Loucy (cell line): ENCODE results near the gene PERCC1.

ENCODE experiments used
- H2AFZ ChIP-seq: fragments of 200-600 bp; sonication (generic); 2 replicates; pipeline ENCODE4 v1.6.0; 2016; ENCODE audit warnings: antibody characterized with exemption, mild to moderate bottlenecking, low read length, moderate library complexity
- H3F3A ChIP-seq: fragments of 200-600 bp; 2 replicates; pipeline ENCODE4 v1.6.0; 2016; ENCODE audit warnings: antibody characterized with exemption, low read depth, mild to moderate bottlenecking
- H3K27me3 ChIP-seq: fragments of 200-600 bp; sonication (generic); 2 replicates; pipeline ENCODE4 v1.6.1; 2014; ENCODE audit warnings: low read length, mild to moderate bottlenecking; ENCODE audit not compliant: insufficient read depth, poor library complexity, severe bottlenecking
- H3K36me3 ChIP-seq: fragments of 200-600 bp; sonication (generic); 2 replicates; pipeline ENCODE4 v1.6.1; 2016; ENCODE audit warnings: low read length; ENCODE audit not compliant: insufficient read depth
- H3K4me1 ChIP-seq: fragments of 200-600 bp; sonication (generic); 2 replicates; pipeline ENCODE4 v1.5.1; 2014; ENCODE audit warnings: low read length, mild to moderate bottlenecking; ENCODE audit not compliant: insufficient read depth, poor library complexity, severe bottlenecking
- H3K4me2 ChIP-seq: fragments of 200-600 bp; sonication (generic); 2 replicates; pipeline ENCODE4 v1.6.0; 2014; ENCODE audit warnings: antibody characterized with exemption, low read length, low read depth, mild to moderate bottlenecking; ENCODE audit not compliant: poor library complexity, severe bottlenecking
- H3K4me3 ChIP-seq: fragments of 200-600 bp; sonication (generic); 2 replicates; pipeline ENCODE4 v1.5.1; 2014; ENCODE audit warnings: low read length, mild to moderate bottlenecking, mixed read lengths; ENCODE audit not compliant: poor library complexity, severe bottlenecking
- H3K79me2 ChIP-seq: fragments of 200-600 bp; sonication (generic); 2 replicates; pipeline ENCODE4 v1.6.1; 2014; ENCODE audit warnings: low read length; ENCODE audit not compliant: insufficient read depth
- H3K9ac ChIP-seq: fragments of 200-600 bp; sonication (generic); 2 replicates; pipeline ENCODE4 v1.6.0; 2014; ENCODE audit warnings: mild to moderate bottlenecking, low read depth, low read length, moderate library complexity; ENCODE audit not compliant: poor library complexity, severe bottlenecking
- H3K9me2 ChIP-seq: fragments of 200-600 bp; sonication (generic); replicated peaks from 2 replicates; pipeline ENCODE4 v1.6.1; 2016; ENCODE audit warnings: low read depth, low read length, mixed read lengths
- H3K9me3 ChIP-seq: fragments of 200-600 bp; sonication (generic); 2 replicates; pipeline ENCODE4 v1.6.1; 2014; ENCODE audit warnings: mild to moderate bottlenecking, antibody characterized with exemption, low read length, low read depth; ENCODE audit not compliant: insufficient read depth
- H4K20me1 ChIP-seq: fragments of 200-600 bp; sonication (generic); 2 replicates; pipeline ENCODE4 v1.6.0; 2014; ENCODE audit warnings: antibody characterized with exemption, low read length, mild to moderate bottlenecking; ENCODE audit not compliant: insufficient read depth, poor library complexity, severe bottlenecking
- CTCF ChIP-seq: fragments of 200-600 bp; sonication (generic); conservative IDR thresholded peaks from 2 replicates; pipeline ENCODE4 v1.5.1; 2014; ENCODE audit warnings: mild to moderate bottlenecking, antibody characterized with exemption, low read length
- EZH2phosphoT487 ChIP-seq: fragments of 200-600 bp; IDR thresholded peaks from 2 replicates; pipeline ENCODE4 v1.6.1; 2018; ENCODE audit warnings: antibody characterized with exemption, mild to moderate bottlenecking, moderate library complexity, borderline replicate concordance

The PERCC1 gene

GRCh38 chr16:1385232-1385631 lies 45.6 kb upstream of the PERCC1 start:
- no peak overlapping the region for H2AFZ ChIP-seq
- H3K9ac ChIP-seq, result no peak overlapping the region
- no peak overlapping the region for H3K4me2 ChIP-seq
- no peaks in the 10 kb centered on the region for H3K9me2 ChIP-seq
- H3K27me3 ChIP-seq, result no peaks in the 10 kb centered on the region
- H3F3A ChIP-seq, result no peaks in the 10 kb centered on the region
- no peaks in the 10 kb centered on the region for H3K79me2 ChIP-seq
- no peak for TF ChIP-seq EZH2phosphoT487
- TF ChIP-seq CTCF, result no peak
- H3K4me3 ChIP-seq, result no peak overlapping the region
- no peaks in the 10 kb centered on the region for H3K4me1 ChIP-seq
- H3K9me3 ChIP-seq, result no peaks in the 10 kb centered on the region
- no peaks in the 10 kb centered on the region for H4K20me1 ChIP-seq
- H3K36me3 ChIP-seq, result no peaks in the 10 kb centered on the region

- Histone ChIP-seq H3K9ac (no peak overlapping the region), H3K4me1 (no peaks in the 10 kb centered on the region), H2AFZ (no peak overlapping the region), H3K9me3 (no peaks in the 10 kb centered on the region), H3K36me3 (no peaks in the 10 kb centered on the region), H3K79me2 (no peaks in the 10 kb centered on the region), H3K27me3 (no peaks in the 10 kb centered on the region), H3K4me3 (no peak overlapping the region), H3K4me2 (no peak overlapping the region), H4K20me1 (no peaks in the 10 kb centered on the region), H3K9me2 (no peaks in the 10 kb centered on the region), H3F3A (no peaks in the 10 kb centered on the region)
- TF ChIP-seq CTCF, result no peak
- TF ChIP-seq EZH2phosphoT487, result no peak
These were observed 43.5 kb upstream of the PERCC1 start for GRCh38 chr16:1387331-1387730.

GRCh38 chr16:1389762-1390161 lies 41.1 kb upstream of the PERCC1 start:
- Histone ChIP-seq H3K79me2 (no peaks in the 10 kb centered on the region), H3K9ac (no peak overlapping the region), H3K36me3 (no peaks in the 10 kb centered on the region), H3F3A (no peaks in the 10 kb centered on the region), H3K4me3 (no peak overlapping the region), H3K9me3 (no peaks in the 10 kb centered on the region), H3K9me2 (no peaks in the 10 kb centered on the region), H3K4me1 (no peaks in the 10 kb centered on the region), H3K4me2 (no peak overlapping the region), H3K27me3 (no peaks in the 10 kb centered on the region), H2AFZ (no peak overlapping the region), H4K20me1 (no peaks in the 10 kb centered on the region)
- no peak for TF ChIP-seq EZH2phosphoT487
- no peak for TF ChIP-seq CTCF
